HFFc6 (cell line): ENCODE results near the gene LRIG1. TPM values are rescaled to one million over a fixed set of nuclear protein-coding genes. Genes with fewer than 3 reads are reported as not detected.

Experiments
- DNase-seq: peaks from one replicate; pipeline ENCODE4 v3.0.0-alpha.2; 2018
- H3K27ac Mint-ChIP-seq: 2 replicates; pipeline ENCODE4 v1.8.0; 2020; ENCODE audit warnings: mild to moderate bottlenecking, mixed read lengths
- H3K27me3 Mint-ChIP-seq: 2 replicates; pipeline ENCODE4 v1.8.0; 2021; ENCODE audit warnings: mild to moderate bottlenecking, moderate library complexity, mixed read lengths; ENCODE audit not compliant: insufficient read depth
- H3K36me3 Mint-ChIP-seq: 2 replicates; pipeline ENCODE4 v1.8.0; 2021; ENCODE audit warnings: low read depth, mixed read lengths
- H3K4me1 Mint-ChIP-seq: 2 replicates; pipeline ENCODE4 v1.8.0; 2020; ENCODE audit warnings: low read depth, mixed read lengths
- H3K4me3 Mint-ChIP-seq: 2 replicates; pipeline ENCODE4 v1.8.0; 2020; ENCODE audit warnings: mild to moderate bottlenecking, moderate library complexity, mixed read lengths
- H3K9me3 Mint-ChIP-seq: 2 replicates; pipeline ENCODE4 v1.8.0; 2020; ENCODE audit warnings: mild to moderate bottlenecking, mixed read lengths
- total RNA-seq, 6 experiments: library from RNA; stranded (reverse); fragmentation: NEBNext Ultra II Directional; extraction: Animal tissue kit (Norgen Biotek cat#: 25700); gene quantifications; 2 replicates in 1 of 6; 3 replicates in 5 of 6; pipeline ENCODE4 v1.2.3, GENCODE V29; 2021
- TF ChIP-seq, protein P1 (sequence below): fragments of 200-600 bp; sonication (generic); IDR thresholded peaks from 2 replicates; pipeline ENCODE4 v1.5.0; 2021; ENCODE audit warnings: antibody characterized with exemption, mild to moderate bottlenecking

The LRIG1 gene
- total RNA-seq, 6 experiments from 2014 or later = 1.7 to 2.7 (median 2.2) TPM

- Mint-ChIP-seq H3K27me3 (no peaks in the 10 kb centered on the region; the same call in 1 of the 2 replicates), H3K27ac (no peak overlapping the region), H3K4me3 (no peak overlapping the region), H3K4me1 (peaks cover 11% of the 10 kb centered on the region), H3K36me3 (no peaks in the 10 kb centered on the region), H3K9me3 (no peaks in the 10 kb centered on the region)
- DNase-seq = no peak
- TF ChIP-seq, protein P1, sequence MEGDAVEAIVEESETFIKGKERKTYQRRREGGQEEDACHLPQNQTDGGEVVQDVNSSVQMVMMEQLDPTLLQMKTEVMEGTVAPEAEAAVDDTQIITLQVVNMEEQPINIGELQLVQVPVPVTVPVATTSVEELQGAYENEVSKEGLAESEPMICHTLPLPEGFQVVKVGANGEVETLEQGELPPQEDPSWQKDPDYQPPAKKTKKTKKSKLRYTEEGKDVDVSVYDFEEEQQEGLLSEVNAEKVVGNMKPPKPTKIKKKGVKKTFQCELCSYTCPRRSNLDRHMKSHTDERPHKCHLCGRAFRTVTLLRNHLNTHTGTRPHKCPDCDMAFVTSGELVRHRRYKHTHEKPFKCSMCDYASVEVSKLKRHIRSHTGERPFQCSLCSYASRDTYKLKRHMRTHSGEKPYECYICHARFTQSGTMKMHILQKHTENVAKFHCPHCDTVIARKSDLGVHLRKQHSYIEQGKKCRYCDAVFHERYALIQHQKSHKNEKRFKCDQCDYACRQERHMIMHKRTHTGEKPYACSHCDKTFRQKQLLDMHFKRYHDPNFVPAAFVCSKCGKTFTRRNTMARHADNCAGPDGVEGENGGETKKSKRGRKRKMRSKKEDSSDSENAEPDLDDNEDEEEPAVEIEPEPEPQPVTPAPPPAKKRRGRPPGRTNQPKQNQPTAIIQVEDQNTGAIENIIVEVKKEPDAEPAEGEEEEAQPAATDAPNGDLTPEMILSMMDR = no peak
Measured at GRCh38 chr3:66355997-66356396, 144.8 kb downstream of the LRIG1 start.

DNA sequence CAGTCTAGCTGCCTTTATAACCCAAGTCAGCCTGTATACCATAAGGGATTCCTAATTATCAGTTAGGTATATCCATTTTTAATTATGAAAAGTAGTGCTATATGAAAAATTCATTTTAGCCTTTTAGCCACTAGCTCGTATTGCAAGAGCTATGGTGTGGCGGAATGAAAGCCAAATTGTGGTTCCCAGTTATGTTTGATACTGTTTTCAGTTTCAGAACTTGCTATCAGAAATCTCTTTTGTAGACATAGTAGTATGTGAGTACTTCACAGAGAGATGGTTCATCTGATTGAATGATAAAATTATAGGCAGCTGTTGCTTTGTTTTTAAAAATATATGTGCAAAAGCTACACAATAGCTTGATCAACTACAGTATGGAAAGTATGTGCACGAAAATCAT is 145.4 kb downstream of the LRIG1 start:
- DNase-seq = no peak
- no peak overlapping the region for H3K27ac Mint-ChIP-seq
- no peak overlapping the region for H3K4me3 Mint-ChIP-seq
- H3K4me1 Mint-ChIP-seq = peaks cover 17% of the 10 kb centered on the region
- H3K27me3 Mint-ChIP-seq = no peaks in the 10 kb centered on the region; the same call in 1 of the 2 replicates
- H3K9me3 Mint-ChIP-seq = no peaks in the 10 kb centered on the region
- TF ChIP-seq, protein P1 = no peak
- no peaks in the 10 kb centered on the region for H3K36me3 Mint-ChIP-seq

- no peak for DNase-seq
- Mint-ChIP-seq H3K4me3 (no peak overlapping the region), H3K4me1 (peaks cover 20% of the 10 kb centered on the region), H3K27ac (no peak overlapping the region), H3K9me3 (no peaks in the 10 kb centered on the region), H3K27me3 (no peaks in the 10 kb centered on the region; the same call in 1 of the 2 replicates), H3K36me3 (no peaks in the 10 kb centered on the region)
- TF ChIP-seq, protein P1 = no peak
Measured at GRCh38 chr3:66354001-66354400, 146.8 kb downstream of the LRIG1 start.

DNA sequence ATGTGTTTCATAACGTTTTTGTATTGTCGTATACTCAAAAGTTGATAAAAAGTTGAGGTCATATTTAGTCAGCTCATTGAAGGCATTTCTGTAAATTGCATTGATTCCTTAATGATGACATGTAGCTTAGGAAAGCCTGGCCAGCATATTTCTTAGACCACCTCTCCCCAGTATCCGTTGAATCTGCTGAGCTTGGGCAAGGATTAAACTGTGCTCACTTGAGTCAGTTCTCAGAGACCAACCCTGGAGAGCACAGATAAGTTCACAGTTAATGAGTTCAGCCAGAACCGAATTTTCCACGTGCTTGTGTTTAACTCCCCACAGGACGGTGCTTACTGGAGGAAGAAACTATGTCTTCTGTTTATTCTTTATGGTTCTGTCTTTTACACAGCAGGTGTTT is 147.3 kb downstream of the LRIG1 start:
- no peaks in the 10 kb centered on the region for H3K36me3 Mint-ChIP-seq
- no peak overlapping the region for H3K4me3 Mint-ChIP-seq
- peaks cover 20% of the 10 kb centered on the region for H3K4me1 Mint-ChIP-seq
- H3K27ac Mint-ChIP-seq = no peak overlapping the region
- TF ChIP-seq, protein P1 = no peak
- no peak for DNase-seq
- H3K9me3 Mint-ChIP-seq = no peaks in the 10 kb centered on the region
- H3K27me3 Mint-ChIP-seq = no peaks in the 10 kb centered on the region; the same call in 1 of the 2 replicates

DNA sequence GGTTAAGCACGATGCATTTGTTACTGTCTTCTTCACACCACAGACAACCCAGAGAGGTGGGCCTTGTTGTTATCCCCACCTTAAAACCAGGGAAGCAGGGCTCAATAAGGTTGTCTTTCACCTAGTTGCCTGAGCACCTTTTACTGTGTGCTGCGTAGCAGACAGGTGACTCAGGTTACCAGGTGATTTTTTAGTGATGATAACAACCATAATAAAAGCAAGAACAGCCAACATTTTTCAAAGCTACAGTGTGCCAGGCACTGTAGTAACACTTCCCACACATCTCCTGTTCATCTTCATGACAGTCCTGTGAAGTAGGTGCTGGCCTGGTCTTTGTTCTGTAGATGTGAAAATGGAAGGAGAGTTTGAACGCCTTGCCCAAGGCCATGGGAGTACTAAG is 147.8 kb downstream of the LRIG1 start:
- TF ChIP-seq, protein P1 = no peak
- no peaks in the 10 kb centered on the region; the same call in 1 of the 2 replicates for H3K27me3 Mint-ChIP-seq
- peaks cover 20% of the 10 kb centered on the region for H3K4me1 Mint-ChIP-seq
- no peak overlapping the region for H3K4me3 Mint-ChIP-seq
- no peaks in the 10 kb centered on the region for H3K9me3 Mint-ChIP-seq
- H3K27ac Mint-ChIP-seq = no peak overlapping the region
- peaks cover under 1% of the 10 kb centered on the region; the same call in 1 of the 2 replicates for H3K36me3 Mint-ChIP-seq
- no peak for DNase-seq

- Mint-ChIP-seq H3K4me3 (no peak overlapping the region), H3K27ac (no peak overlapping the region; the same call in 1 of the 2 replicates), H3K9me3 (no peaks in the 10 kb centered on the region), H3K27me3 (no peaks in the 10 kb centered on the region; the same call in 1 of the 2 replicates), H3K4me1 (peaks cover 20% of the 10 kb centered on the region), H3K36me3 (peaks cover 11% of the 10 kb centered on the region; the same call in 1 of the 2 replicates)
- TF ChIP-seq, protein P1 = no peak
- DNase-seq = peak; percentile 11
Measured at GRCh38 chr3:66350601-66351000, 150.2 kb downstream of the LRIG1 start.
